22Rv1 (cell line): ENCODE data around the gene ARFGAP1.

Experiments
- CTCF ChIP-seq: fragments of 450-650 bp; IDR thresholded peaks from 2 replicates; pipeline ENCODE4 v1.5.1; 2017; ENCODE audit warnings: mild to moderate bottlenecking
- ZFX ChIP-seq: fragments of 450-650 bp; IDR thresholded peaks from 2 replicates; pipeline ENCODE4 v1.6.1; 2017; ENCODE audit warnings: antibody characterized with exemption, borderline replicate concordance

GRCh38 chr20:63293456-63293855 is 20.8 kb downstream of the ARFGAP1 start:
- TF ChIP-seq CTCF, result no peak
- no peak for TF ChIP-seq ZFX
